ENCODE results near the gene RUBCNL. TPM values are rescaled to one million over a fixed set of nuclear protein-coding genes. Genes with fewer than 3 reads are reported as not detected.

RUBCNL gene
- total RNA-seq, 2 experiments from 2014 or later, result 0.36 to 0.69 TPM

DNA sequence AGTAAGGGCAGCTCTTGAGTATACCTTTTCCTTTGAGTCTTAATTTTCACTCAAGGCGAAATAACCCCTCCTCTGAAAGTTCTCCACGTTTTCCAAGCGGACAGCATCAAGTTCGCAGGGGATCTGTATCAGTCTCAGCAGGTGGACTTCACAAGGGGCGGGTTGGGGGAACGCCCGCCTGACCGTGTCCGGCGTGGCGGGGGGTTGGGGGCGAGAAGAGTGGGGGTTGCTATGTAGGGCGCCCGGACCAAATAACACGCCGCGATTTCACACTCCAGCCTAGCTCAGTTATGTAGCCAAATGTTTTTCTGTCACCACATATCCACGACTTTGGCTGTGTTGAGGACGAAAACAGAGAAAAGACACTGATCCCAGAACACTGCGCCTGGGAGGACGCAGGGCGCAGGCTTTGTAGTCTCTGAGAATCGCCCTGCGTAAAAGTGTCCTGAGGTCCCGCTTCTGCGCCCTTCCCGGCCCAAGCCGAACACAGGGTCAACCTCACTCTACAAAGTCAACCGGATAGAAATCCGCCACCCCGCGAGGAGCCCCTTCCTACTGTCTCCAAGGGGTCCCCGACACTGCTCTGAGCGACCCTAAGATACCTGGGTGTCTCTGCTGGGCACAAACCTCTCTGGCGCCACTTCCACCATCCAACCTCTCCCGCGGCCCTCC lies 524 bp downstream of the RUBCNL start:
- Histone ChIP-seq H3K9me3 (ENCODE audit: control insufficient read depth in 1 of 2, insufficient read depth in 1 of 2, low read length in 2 of 2) (no peaks in the 10 kb centered on the region), H3K36me3 (ENCODE audit: insufficient read depth, low read length) (no peaks in the 10 kb centered on the region), H3K4me1 (ENCODE audit: insufficient read depth, low read length) (peaks cover 27% of the 10 kb centered on the region), H3K4me3 (ENCODE audit: low read length) (peak overlapping the region; percentile 59), H3K27ac (ENCODE audit: low read depth in 1 of 2, low read length in 2 of 2) (no peak overlapping the region), H3K27me3 (ENCODE audit: control insufficient read depth in 1 of 2, insufficient read depth in 2 of 2, low read length in 2 of 2) (peaks cover 15 to 25% of the 10 kb centered on the region in 2 experiments)
- ATAC-seq (ENCODE audit: poor library complexity) (no peak), DNase-seq (no peak)
- peaks cover 51% of the 10 kb centered on the region for H3K27me3 Mint-ChIP-seq
- H3K36me3 Mint-ChIP-seq (ENCODE audit: low read depth), result no peaks in the 10 kb centered on the region
- CTCF ChIA-PET, result no interaction called here
- peak overlapping the region; percentile 86 for H3K4me3 Mint-ChIP-seq
- POLR2A ChIA-PET, result no interaction called here
- TF ChIP-seq, protein P1, sequence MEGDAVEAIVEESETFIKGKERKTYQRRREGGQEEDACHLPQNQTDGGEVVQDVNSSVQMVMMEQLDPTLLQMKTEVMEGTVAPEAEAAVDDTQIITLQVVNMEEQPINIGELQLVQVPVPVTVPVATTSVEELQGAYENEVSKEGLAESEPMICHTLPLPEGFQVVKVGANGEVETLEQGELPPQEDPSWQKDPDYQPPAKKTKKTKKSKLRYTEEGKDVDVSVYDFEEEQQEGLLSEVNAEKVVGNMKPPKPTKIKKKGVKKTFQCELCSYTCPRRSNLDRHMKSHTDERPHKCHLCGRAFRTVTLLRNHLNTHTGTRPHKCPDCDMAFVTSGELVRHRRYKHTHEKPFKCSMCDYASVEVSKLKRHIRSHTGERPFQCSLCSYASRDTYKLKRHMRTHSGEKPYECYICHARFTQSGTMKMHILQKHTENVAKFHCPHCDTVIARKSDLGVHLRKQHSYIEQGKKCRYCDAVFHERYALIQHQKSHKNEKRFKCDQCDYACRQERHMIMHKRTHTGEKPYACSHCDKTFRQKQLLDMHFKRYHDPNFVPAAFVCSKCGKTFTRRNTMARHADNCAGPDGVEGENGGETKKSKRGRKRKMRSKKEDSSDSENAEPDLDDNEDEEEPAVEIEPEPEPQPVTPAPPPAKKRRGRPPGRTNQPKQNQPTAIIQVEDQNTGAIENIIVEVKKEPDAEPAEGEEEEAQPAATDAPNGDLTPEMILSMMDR (IDR thresholded peaks at IDR 0.05), result no peak
- no peak overlapping the region for H3K27ac Mint-ChIP-seq
- intact Hi-C loops (cut with DNase I, micrococcal nuclease), result no loop called here
- H3K9me3 Mint-ChIP-seq, result no peaks in the 10 kb centered on the region
- H3K4me1 Mint-ChIP-seq (ENCODE audit: low read depth), result peaks cover 33% of the 10 kb centered on the region

DNA sequence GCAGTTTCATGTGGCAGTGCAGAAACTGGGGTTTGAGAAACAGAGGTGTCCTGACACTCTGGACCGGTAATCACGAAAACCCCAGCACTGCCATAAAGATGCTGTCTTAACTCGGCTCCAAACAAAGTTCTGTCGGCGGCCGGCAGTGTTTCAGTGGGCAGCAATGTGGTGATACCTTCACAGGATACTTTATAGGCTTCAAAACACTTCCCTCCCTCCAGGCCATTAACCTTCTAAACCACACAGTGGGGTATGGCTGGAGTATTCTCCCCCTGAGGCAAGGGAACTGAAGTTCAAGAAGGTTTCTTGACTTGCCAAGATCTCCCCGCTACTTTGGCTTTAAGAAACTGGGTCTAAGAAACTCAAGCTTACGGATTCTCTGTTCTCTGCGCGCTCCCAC lies 1.1 kb downstream of the RUBCNL start:
- Histone ChIP-seq H3K36me3 (ENCODE audit: insufficient read depth, low read length) (no peaks in the 10 kb centered on the region), H3K27ac (ENCODE audit: low read depth in 1 of 2, low read length in 2 of 2) (no peak overlapping the region), H3K27me3 (ENCODE audit: control insufficient read depth in 1 of 2, insufficient read depth in 2 of 2, low read length in 2 of 2) (peaks cover 15 to 25% of the 10 kb centered on the region in 2 experiments), H3K9me3 (ENCODE audit: control insufficient read depth in 1 of 2, insufficient read depth in 1 of 2, low read length in 2 of 2) (no peaks in the 10 kb centered on the region), H3K4me1 (ENCODE audit: insufficient read depth, low read length) (peaks cover 27% of the 10 kb centered on the region), H3K4me3 (ENCODE audit: low read length) (no peak overlapping the region)
- POLR2A ChIA-PET, result no interaction called here
- peaks cover 51% of the 10 kb centered on the region for H3K27me3 Mint-ChIP-seq
- DNase-seq (no peak), ATAC-seq (ENCODE audit: poor library complexity) (no peak)
- CTCF ChIA-PET, result no interaction called here
- intact Hi-C loops (cut with DNase I, micrococcal nuclease), result no loop called here
- no peaks in the 10 kb centered on the region for H3K9me3 Mint-ChIP-seq
- H3K4me3 Mint-ChIP-seq, result no peak overlapping the region
- peaks cover 33% of the 10 kb centered on the region for H3K4me1 Mint-ChIP-seq (ENCODE audit: low read depth)
- no peaks in the 10 kb centered on the region for H3K36me3 Mint-ChIP-seq (ENCODE audit: low read depth)
- no peak overlapping the region for H3K27ac Mint-ChIP-seq
- TF ChIP-seq, protein P1 (IDR thresholded peaks at IDR 0.05), result no peak

DNA sequence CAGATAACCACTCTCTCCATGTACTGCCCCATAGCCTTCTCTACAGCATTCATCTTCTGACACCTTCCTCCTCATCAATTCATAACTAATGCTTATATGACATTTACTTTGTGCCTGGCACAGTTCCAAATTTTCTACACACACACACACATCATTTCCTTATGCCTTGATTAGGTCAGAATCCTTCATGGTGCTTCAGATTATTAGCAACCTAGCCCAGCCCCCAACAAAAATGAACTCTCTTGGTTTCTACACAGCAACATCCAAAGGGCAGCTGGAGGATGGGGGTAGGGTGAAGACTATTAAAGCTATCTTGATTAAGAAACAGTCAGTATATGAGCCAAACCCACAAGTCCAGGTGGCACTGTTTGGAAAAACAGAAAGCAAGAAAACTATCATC lies 3.7 kb downstream of the RUBCNL start:
- CTCF ChIA-PET, result no interaction called here
- no peaks in the 10 kb centered on the region for H3K9me3 Mint-ChIP-seq
- H3K4me1 Mint-ChIP-seq (ENCODE audit: low read depth), result peaks cover 14% of the 10 kb centered on the region
- no peak for DNase-seq
- H3K27ac Mint-ChIP-seq, result no peak overlapping the region
- Histone ChIP-seq H3K9me3 (ENCODE audit: control insufficient read depth in 1 of 2, insufficient read depth in 1 of 2, low read length in 2 of 2) (no peaks in the 10 kb centered on the region), H3K27ac (ENCODE audit: low read depth in 1 of 2, low read length in 2 of 2) (no peak overlapping the region), H3K4me1 (ENCODE audit: insufficient read depth, low read length) (peaks cover 15% of the 10 kb centered on the region), H3K4me3 (ENCODE audit: low read length) (no peak overlapping the region), H3K27me3 (ENCODE audit: control insufficient read depth in 1 of 2, insufficient read depth in 2 of 2, low read length in 2 of 2) (peaks cover 12 to 25% of the 10 kb centered on the region in 2 experiments), H3K36me3 (ENCODE audit: insufficient read depth, low read length) (no peaks in the 10 kb centered on the region)
- ATAC-seq (ENCODE audit: poor library complexity), result no peak
- intact Hi-C loops (cut with DNase I, micrococcal nuclease), result no loop called here
- POLR2A ChIA-PET, result no interaction called here
- TF ChIP-seq, protein P1 (IDR thresholded peaks at IDR 0.05), result no peak
- H3K27me3 Mint-ChIP-seq, result peaks cover 51% of the 10 kb centered on the region
- no peaks in the 10 kb centered on the region for H3K36me3 Mint-ChIP-seq (ENCODE audit: low read depth)
- no peak overlapping the region for H3K4me3 Mint-ChIP-seq

Measured in CD4-positive, alpha-beta T cell (primary cell).